MM.1S (cell line): ENCODE data around the gene NSD2.

Source experiments
- DNase-seq: peaks from one replicate; pipeline ENCODE4 v3.0.0-alpha.2; 2015
- H2AFZ ChIP-seq: fragments of 300-600 bp; sonication (generic); 2 replicates; pipeline ENCODE4 v1.6.0; 2016; ENCODE audit warnings: antibody characterized with exemption, low read length
- H3F3A ChIP-seq: fragments of 300-600 bp; sonication (generic); 2 replicates; pipeline ENCODE4 v1.6.1; 2016; ENCODE audit warnings: mild to moderate bottlenecking, antibody characterized with exemption, low read length, moderate library complexity, mixed read lengths; ENCODE audit not compliant: insufficient read depth
- H3K27ac ChIP-seq: fragments of 300-600 bp; sonication (generic); 2 replicates; pipeline ENCODE4 v1.5.1; 2016; ENCODE audit warnings: mild to moderate bottlenecking, low read length
- H3K27me3 ChIP-seq: fragments of 300-600 bp; sonication (generic); replicated peaks from 2 replicates; pipeline ENCODE4 v1.6.0; 2016; ENCODE audit warnings: low read length; ENCODE audit not compliant: insufficient read depth
- H3K36me3 ChIP-seq: fragments of 300-600 bp; sonication (generic); replicated peaks from 2 replicates; pipeline ENCODE4 v1.6.1; 2016; ENCODE audit warnings: mild to moderate bottlenecking, low read length, mixed read lengths; ENCODE audit not compliant: insufficient read depth
- H3K4me1 ChIP-seq: fragments of 300-600 bp; sonication (generic); 2 replicates; pipeline ENCODE4 v1.6.1; 2016; ENCODE audit warnings: low read length, mixed read lengths
- H3K4me2 ChIP-seq: fragments of 300-600 bp; sonication (generic); 2 replicates; pipeline ENCODE4 v1.6.0; 2016; ENCODE audit warnings: low read depth, low read length
- H3K4me3 ChIP-seq: fragments of 300-600 bp; sonication (generic); 2 replicates; pipeline ENCODE4 v1.5.1; 2016; ENCODE audit warnings: low read length, mixed read lengths
- H3K79me2 ChIP-seq: fragments of 300-600 bp; sonication (generic); 2 replicates; pipeline ENCODE4 v1.6.1; 2016; ENCODE audit warnings: mixed run types, low read length, mixed read lengths
- H3K9ac ChIP-seq: fragments of 300-600 bp; sonication (generic); 2 replicates; pipeline ENCODE4 v1.6.1; 2016; ENCODE audit warnings: low read length, mixed read lengths
- H3K9me2 ChIP-seq: fragments of 300-600 bp; sonication (generic); replicated peaks from 2 replicates; pipeline ENCODE4 v1.6.1; 2016; ENCODE audit warnings: mild to moderate bottlenecking, low read length, mixed read lengths; ENCODE audit not compliant: insufficient read depth
- H3K9me3 ChIP-seq: fragments of 300-600 bp; sonication (generic); replicated peaks from 2 replicates; pipeline ENCODE4 v1.6.1; 2016; ENCODE audit warnings: mild to moderate bottlenecking, low read length, mixed read lengths; ENCODE audit not compliant: insufficient read depth
- H4K20me1 ChIP-seq: fragments of 300-600 bp; sonication (generic); 2 replicates; pipeline ENCODE4 v1.6.1; 2016; ENCODE audit warnings: mild to moderate bottlenecking, low read length, moderate library complexity, mixed read lengths; ENCODE audit not compliant: insufficient read depth
- CTCF ChIP-seq: fragments of 300-600 bp; sonication (generic); IDR thresholded peaks from 2 replicates; pipeline ENCODE4 v1.5.1; 2016; ENCODE audit warnings: antibody characterized with exemption, low read length, mixed read lengths
- EZH2 ChIP-seq: fragments of 300-600 bp; sonication (generic); optimal IDR thresholded peaks from 2 replicates; pipeline ENCODE3; 2017; ENCODE audit warnings: low read depth, mild to moderate bottlenecking, antibody characterized with exemption, low read length, mixed read lengths
- EZH2phosphoT487 ChIP-seq: fragments of 300-600 bp; sonication (generic); IDR thresholded peaks from 2 replicates; pipeline ENCODE4 v1.6.1; 2018; ENCODE audit warnings: antibody characterized with exemption, low read length

Gene NSD2

GRCh38 chr4:1948892-1949436 is 77.8 kb downstream of the NSD2 start:
- no peak overlapping the region for H3K9ac ChIP-seq
- H4K20me1 ChIP-seq, result no peaks in the 10 kb centered on the region
- no peaks in the 10 kb centered on the region for H3K27me3 ChIP-seq
- H3F3A ChIP-seq, result no peaks in the 10 kb centered on the region
- no peak overlapping the region for H3K4me2 ChIP-seq
- no peak overlapping the region for H3K4me3 ChIP-seq
- H3K36me3 ChIP-seq, result no peaks in the 10 kb centered on the region
- H3K9me3 ChIP-seq, result no peaks in the 10 kb centered on the region
- TF ChIP-seq CTCF (no peak), EZH2 (no peak), EZH2phosphoT487 (no peak)
- DNase-seq, result no peak
- 0 out of 2 replicates have a peak, but pooled peaks cover 3% of the 10 kb centered on the region for H3K79me2 ChIP-seq
- no peak overlapping the region for H2AFZ ChIP-seq
- no peaks in the 10 kb centered on the region for H3K4me1 ChIP-seq
- no peaks in the 10 kb centered on the region for H3K9me2 ChIP-seq
- H3K27ac ChIP-seq, result no peak overlapping the region

GRCh38 chr4:1950369-1950768 is 79.2 kb downstream of the NSD2 start:
- Histone ChIP-seq H4K20me1 (no peaks in the 10 kb centered on the region), H3K9me2 (no peaks in the 10 kb centered on the region), H2AFZ (no peak overlapping the region), H3K79me2 (peaks cover 7% of the 10 kb centered on the region; the same call in 1 of the 2 replicates), H3K27me3 (no peaks in the 10 kb centered on the region), H3K9me3 (no peaks in the 10 kb centered on the region), H3F3A (no peaks in the 10 kb centered on the region), H3K9ac (no peak overlapping the region), H3K4me1 (no peaks in the 10 kb centered on the region), H3K4me2 (no peak overlapping the region), H3K4me3 (no peak overlapping the region), H3K27ac (no peak overlapping the region), H3K36me3 (peaks cover 6% of the 10 kb centered on the region; the same call in 1 of the 2 replicates)
- DNase-seq, result no peak
- TF ChIP-seq CTCF, result no peak
- no peak for TF ChIP-seq EZH2
- TF ChIP-seq EZH2phosphoT487, result no peak

- Histone ChIP-seq H3K4me2 (no peak overlapping the region), H3F3A (no peaks in the 10 kb centered on the region), H3K27me3 (no peaks in the 10 kb centered on the region), H2AFZ (no peak overlapping the region), H3K79me2 (peaks cover 7% of the 10 kb centered on the region), H3K9me2 (no peaks in the 10 kb centered on the region), H3K9me3 (no peaks in the 10 kb centered on the region), H3K4me1 (no peaks in the 10 kb centered on the region), H3K4me3 (no peak overlapping the region), H3K9ac (no peak overlapping the region), H3K36me3 (peaks cover 11% of the 10 kb centered on the region; the same call in 1 of the 2 replicates), H4K20me1 (no peaks in the 10 kb centered on the region), H3K27ac (no peak overlapping the region)
- DNase-seq, result no peak
- TF ChIP-seq CTCF, result no peak
- TF ChIP-seq EZH2phosphoT487, result no peak
- no peak for TF ChIP-seq EZH2
Measured at GRCh38 chr4:1952058-1952700, 81.0 kb downstream of the NSD2 start.
